ENCODE measurements around the gene PLCB1. TPM values are rescaled to one million over a fixed set of nuclear protein-coding genes. Genes with fewer than 3 reads are reported as not detected.

Gene PLCB1
- total RNA-seq, 1 donor from 2014 or later: 6.3 TPM

- Histone ChIP-seq H3K27me3 (ENCODE audit: low read depth) (no peaks in the 10 kb centered on the region), H3K36me3 (no peaks in the 10 kb centered on the region), H3K4me1 (no peaks in the 10 kb centered on the region), H3K27ac (no peak overlapping the region), H3K9me3 (no peaks in the 10 kb centered on the region), H3K4me3 (no peak overlapping the region)
- intact Hi-C loops (cut with DNase I): no loop called here
- ATAC-seq: no peak
- DNase-seq: no peak
- no peak for TF ChIP-seq CTCF (IDR thresholded peaks at IDR 0.05)
Observed at GRCh38 chr20:8190043-8190880, 58.2 kb downstream of the PLCB1 start.

- no peaks in the 10 kb centered on the region for H3K4me1 ChIP-seq
- no peak for TF ChIP-seq CTCF (IDR thresholded peaks at IDR 0.05)
- no peak overlapping the region for H3K4me3 ChIP-seq
- ATAC-seq: no peak
- intact Hi-C loops (cut with DNase I): no loop called here
- no peaks in the 10 kb centered on the region for H3K27me3 ChIP-seq (ENCODE audit: low read depth)
- no peaks in the 10 kb centered on the region for H3K36me3 ChIP-seq
- no peak for DNase-seq
- H3K27ac ChIP-seq: no peak overlapping the region
- H3K9me3 ChIP-seq: no peaks in the 10 kb centered on the region
Observed at GRCh38 chr20:8194721-8195120, 62.7 kb downstream of the PLCB1 start.

GRCh38 chr20:8196096-8196495 lies 64.0 kb downstream of the PLCB1 start:
- intact Hi-C loops (cut with DNase I): no loop called here
- H3K27ac ChIP-seq: no peak overlapping the region
- no peak overlapping the region for H3K4me3 ChIP-seq
- H3K4me1 ChIP-seq: no peaks in the 10 kb centered on the region
- no peak for DNase-seq
- no peaks in the 10 kb centered on the region for H3K27me3 ChIP-seq (ENCODE audit: low read depth)
- no peaks in the 10 kb centered on the region for H3K36me3 ChIP-seq
- H3K9me3 ChIP-seq: no peaks in the 10 kb centered on the region
- no peak for ATAC-seq
- no peak for TF ChIP-seq CTCF (IDR thresholded peaks at IDR 0.05)

GRCh38 chr20:8200220-8200619 lies 68.2 kb downstream of the PLCB1 start:
- H3K9me3 ChIP-seq: no peaks in the 10 kb centered on the region
- no peak for TF ChIP-seq CTCF (IDR thresholded peaks at IDR 0.05)
- intact Hi-C loops (cut with DNase I): no loop called here
- no peak for DNase-seq
- no peak for ATAC-seq
- no peak overlapping the region for H3K27ac ChIP-seq
- no peak overlapping the region for H3K4me3 ChIP-seq
- H3K36me3 ChIP-seq: no peaks in the 10 kb centered on the region
- H3K27me3 ChIP-seq (ENCODE audit: low read depth): no peaks in the 10 kb centered on the region
- H3K4me1 ChIP-seq: no peaks in the 10 kb centered on the region

GRCh38 chr20:8203366-8203765 lies 71.3 kb downstream of the PLCB1 start:
- no peaks in the 10 kb centered on the region for H3K36me3 ChIP-seq
- H3K4me3 ChIP-seq: no peak overlapping the region
- intact Hi-C loops (cut with DNase I): no loop called here
- H3K27me3 ChIP-seq (ENCODE audit: low read depth): no peaks in the 10 kb centered on the region
- no peak for ATAC-seq
- no peak overlapping the region for H3K27ac ChIP-seq
- TF ChIP-seq CTCF (IDR thresholded peaks at IDR 0.05): no peak
- H3K4me1 ChIP-seq: no peaks in the 10 kb centered on the region
- H3K9me3 ChIP-seq: no peaks in the 10 kb centered on the region
- DNase-seq: no peak
